ENCODE measurements around the gene XPNPEP2. TPM values are rescaled to one million over a fixed set of nuclear protein-coding genes. Genes with fewer than 3 reads are reported as not detected.

Gene XPNPEP2
- total and polyA plus RNA-seq, 8 donors: 2.6 to 11.0 (median 7.1) TPM

DNA sequence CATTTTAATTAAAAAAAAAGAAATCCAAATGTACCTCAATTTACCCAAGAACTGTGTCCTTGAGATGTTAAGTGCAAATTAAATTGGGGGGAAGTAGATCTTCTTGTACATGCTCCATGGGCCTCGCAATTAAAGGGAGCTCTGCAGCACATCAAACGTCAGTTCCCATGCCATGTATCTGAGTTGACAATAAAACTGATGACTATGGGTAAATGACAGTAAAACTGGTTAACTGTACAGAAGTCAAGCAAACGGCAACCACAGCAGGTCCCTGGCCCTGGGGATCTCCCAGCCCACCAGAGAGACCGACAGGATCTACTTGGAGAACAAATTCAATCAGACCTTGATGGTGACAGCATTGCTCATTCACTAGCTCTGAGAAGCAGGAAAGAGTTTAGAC lies 32.8 kb upstream of the XPNPEP2 start:
- H3K4me3 ChIP-seq: no peak overlapping the region
- H3K27ac ChIP-seq: no peak overlapping the region
- no peaks in the 10 kb centered on the region for H3K27me3 ChIP-seq
- H3K4me1 ChIP-seq: no peaks in the 10 kb centered on the region
- H3K36me3 ChIP-seq: no peaks in the 10 kb centered on the region
- intact Hi-C loops (cut with DNase I): no loop called here
- DNase-seq (no peak), ATAC-seq (no peak)
- H3K9me3 ChIP-seq: no peaks in the 10 kb centered on the region
- TF ChIP-seq, protein P1, sequence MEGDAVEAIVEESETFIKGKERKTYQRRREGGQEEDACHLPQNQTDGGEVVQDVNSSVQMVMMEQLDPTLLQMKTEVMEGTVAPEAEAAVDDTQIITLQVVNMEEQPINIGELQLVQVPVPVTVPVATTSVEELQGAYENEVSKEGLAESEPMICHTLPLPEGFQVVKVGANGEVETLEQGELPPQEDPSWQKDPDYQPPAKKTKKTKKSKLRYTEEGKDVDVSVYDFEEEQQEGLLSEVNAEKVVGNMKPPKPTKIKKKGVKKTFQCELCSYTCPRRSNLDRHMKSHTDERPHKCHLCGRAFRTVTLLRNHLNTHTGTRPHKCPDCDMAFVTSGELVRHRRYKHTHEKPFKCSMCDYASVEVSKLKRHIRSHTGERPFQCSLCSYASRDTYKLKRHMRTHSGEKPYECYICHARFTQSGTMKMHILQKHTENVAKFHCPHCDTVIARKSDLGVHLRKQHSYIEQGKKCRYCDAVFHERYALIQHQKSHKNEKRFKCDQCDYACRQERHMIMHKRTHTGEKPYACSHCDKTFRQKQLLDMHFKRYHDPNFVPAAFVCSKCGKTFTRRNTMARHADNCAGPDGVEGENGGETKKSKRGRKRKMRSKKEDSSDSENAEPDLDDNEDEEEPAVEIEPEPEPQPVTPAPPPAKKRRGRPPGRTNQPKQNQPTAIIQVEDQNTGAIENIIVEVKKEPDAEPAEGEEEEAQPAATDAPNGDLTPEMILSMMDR (IDR thresholded peaks at IDR 0.05): no peak

DNA sequence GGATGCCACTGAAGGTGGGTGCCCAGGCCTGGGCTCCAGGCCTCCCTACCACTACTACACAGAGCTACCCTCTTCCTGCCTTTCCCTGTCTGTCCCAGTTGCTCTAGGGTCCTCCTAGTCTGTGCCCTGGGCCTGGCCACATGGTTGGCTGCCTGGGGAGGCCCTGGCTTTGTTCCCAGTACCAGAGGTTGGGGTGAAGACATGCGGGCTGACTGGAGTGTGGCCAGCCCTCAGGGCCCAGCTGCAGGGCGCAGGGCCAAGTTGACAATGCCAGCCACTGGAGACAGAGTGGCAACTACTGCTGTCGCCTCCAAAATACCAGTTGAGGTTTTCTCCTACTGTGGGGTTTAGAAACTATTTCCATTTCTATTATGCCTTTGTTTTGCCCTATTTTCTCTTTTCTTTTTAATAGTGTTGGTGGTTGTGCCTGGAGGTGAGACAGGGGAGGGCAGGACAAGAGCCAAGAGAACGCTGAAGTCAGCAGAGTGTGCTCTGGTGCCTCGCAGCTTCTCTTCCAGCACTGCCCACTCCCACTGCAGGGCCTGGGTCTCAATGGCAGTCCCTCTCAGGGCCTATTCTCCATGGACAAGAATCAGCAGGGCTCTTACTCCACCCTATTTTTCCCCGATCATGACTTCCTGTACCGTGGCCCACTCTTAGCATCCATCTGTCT lies 32.2 kb upstream of the XPNPEP2 start:
- Histone ChIP-seq H3K36me3 (no peaks in the 10 kb centered on the region), H3K4me1 (no peaks in the 10 kb centered on the region), H3K4me3 (no peak overlapping the region), H3K27me3 (no peaks in the 10 kb centered on the region), H3K9me3 (no peaks in the 10 kb centered on the region), H3K27ac (no peak overlapping the region)
- DNase-seq: no peak
- TF ChIP-seq, protein P1 (IDR thresholded peaks at IDR 0.05): no peak
- intact Hi-C loops (cut with DNase I): no loop called here
- no peak for ATAC-seq

DNA sequence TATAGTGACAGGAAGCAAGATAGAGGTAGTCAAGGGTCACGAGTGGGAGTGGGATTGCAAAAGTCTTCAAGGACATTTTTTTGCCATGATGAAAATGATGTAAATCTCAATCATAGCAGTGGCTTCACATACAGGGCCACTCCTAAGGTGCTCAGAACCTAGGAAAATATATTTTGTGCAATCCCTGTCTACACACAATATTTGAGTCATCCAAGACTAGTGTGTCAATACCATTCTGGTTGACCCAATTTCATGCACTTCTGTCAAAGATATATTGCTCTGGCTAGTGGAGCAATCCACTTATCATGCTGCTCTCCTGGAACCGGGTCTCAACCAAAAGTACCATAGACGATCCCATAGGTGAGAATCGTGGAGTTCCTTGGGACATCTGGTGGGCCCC lies 24.2 kb upstream of the XPNPEP2 start:
- no peak for DNase-seq
- Histone ChIP-seq H3K4me3 (no peak overlapping the region), H3K9me3 (no peaks in the 10 kb centered on the region), H3K27ac (no peak overlapping the region), H3K36me3 (no peaks in the 10 kb centered on the region), H3K27me3 (no peaks in the 10 kb centered on the region), H3K4me1 (no peaks in the 10 kb centered on the region)
- intact Hi-C loops (cut with DNase I): no loop called here
- no peak for ATAC-seq
- TF ChIP-seq, protein P1 (IDR thresholded peaks at IDR 0.05): no peak

DNA sequence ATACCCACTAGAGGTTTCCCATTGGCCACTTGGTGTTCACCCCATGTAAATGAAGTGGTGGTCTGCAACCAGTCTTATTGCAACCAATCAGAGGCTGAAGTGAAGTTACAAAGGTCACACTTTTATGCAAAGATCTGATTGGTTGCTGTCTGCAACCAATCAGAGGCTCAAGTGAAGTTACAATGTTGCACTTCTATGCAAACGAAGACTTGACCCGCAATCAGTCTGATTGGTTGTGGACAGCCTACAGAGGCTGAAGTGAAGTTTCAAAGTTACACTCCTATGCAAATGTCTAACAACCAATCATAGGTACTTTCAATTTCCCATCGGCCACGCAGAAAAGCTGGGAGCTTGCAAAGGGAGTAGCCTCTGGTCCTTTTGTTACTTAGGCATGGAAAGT lies 22.3 kb upstream of the XPNPEP2 start:
- Histone ChIP-seq H3K27ac (no peak overlapping the region), H3K4me3 (no peak overlapping the region), H3K9me3 (no peaks in the 10 kb centered on the region), H3K36me3 (no peaks in the 10 kb centered on the region), H3K4me1 (no peaks in the 10 kb centered on the region), H3K27me3 (no peaks in the 10 kb centered on the region)
- TF ChIP-seq, protein P1 (IDR thresholded peaks at IDR 0.05): no peak
- ATAC-seq (no peak), DNase-seq (no peak)
- intact Hi-C loops (cut with DNase I): no loop called here

DNA sequence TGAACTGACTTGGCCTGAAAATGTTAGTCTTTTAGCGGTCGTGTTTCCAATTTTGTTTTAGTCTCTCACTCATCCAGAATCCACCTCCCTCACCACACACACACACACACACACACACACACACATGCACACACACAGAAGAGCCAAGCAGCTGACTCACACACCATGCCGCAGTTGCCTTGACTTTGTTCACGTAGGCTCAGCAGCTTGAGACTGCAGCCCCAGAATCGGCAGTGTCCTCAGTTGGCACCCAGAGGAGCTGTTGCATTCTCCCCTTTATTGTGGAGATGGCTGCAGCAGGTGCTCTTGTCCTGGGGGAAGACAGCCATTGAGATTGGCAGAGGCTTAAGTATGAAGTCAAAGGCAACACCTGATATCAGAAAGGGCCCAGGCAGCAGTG lies 20.9 kb upstream of the XPNPEP2 start:
- no peaks in the 10 kb centered on the region for H3K27me3 ChIP-seq
- no peaks in the 10 kb centered on the region for H3K4me1 ChIP-seq
- DNase-seq (no peak), ATAC-seq (no peak)
- TF ChIP-seq, protein P1 (IDR thresholded peaks at IDR 0.05): no peak
- no peaks in the 10 kb centered on the region for H3K36me3 ChIP-seq
- no peak overlapping the region for H3K27ac ChIP-seq
- intact Hi-C loops (cut with DNase I): no loop called here
- H3K4me3 ChIP-seq: no peak overlapping the region
- no peaks in the 10 kb centered on the region for H3K9me3 ChIP-seq
